CD4-positive, alpha-beta T cell treated with Interleukin-10 for 1 hour (primary cell): ENCODE measurements around the gene CERT1.
"Not testable (repeated sequence)": the region's sequence is repeated elsewhere in the genome, so short reads cannot be mapped to it uniquely, and the experiment has no call there.

Source experiments
- DNase-seq: peaks from one replicate; pipeline ENCODE4 v3.0.0-alpha.2; 2020

Gene CERT1

GRCh38 chr5:75522025-75522424 is 10.6 kb upstream of the CERT1 start:
- DNase-seq: no peak

GRCh38 chr5:75521195-75521594 is 9.8 kb upstream of the CERT1 start:
- no peak for DNase-seq

GRCh38 chr5:75519761-75520160 is 8.3 kb upstream of the CERT1 start:
- DNase-seq: no peak

- no peak for DNase-seq
Observed at GRCh38 chr5:75514323-75514722, 2.9 kb upstream of the CERT1 start.

GRCh38 chr5:75513841-75514240 is 2.4 kb upstream of the CERT1 start:
- DNase-seq: no peak

- no peak for DNase-seq
Observed at GRCh38 chr5:75512383-75513074, 1.1 kb upstream of the CERT1 start.

GRCh38 chr5:75510836-75511434 is 494 bp downstream of the CERT1 start:
- DNase-seq: no peak

GRCh38 chr5:75510417-75510835 is 1.0 kb downstream of the CERT1 start:
- DNase-seq: no peak

GRCh38 chr5:75509956-75510355 is 1.5 kb downstream of the CERT1 start:
- no peak for DNase-seq

- no peak for DNase-seq
Observed at GRCh38 chr5:75509546-75509945, 1.9 kb downstream of the CERT1 start.

- DNase-seq: no peak
Observed at GRCh38 chr5:75507841-75508240, 3.6 kb downstream of the CERT1 start.

GRCh38 chr5:75505112-75505511 is 6.3 kb downstream of the CERT1 start:
- DNase-seq: not testable (repeated sequence)

- not testable (repeated sequence) for DNase-seq
Observed at GRCh38 chr5:75498875-75499274, 12.6 kb downstream of the CERT1 start.

GRCh38 chr5:75498208-75498777 is 13.1 kb downstream of the CERT1 start:
- DNase-seq: no peak

GRCh38 chr5:75496026-75496425 is 15.4 kb downstream of the CERT1 start:
- no peak for DNase-seq

GRCh38 chr5:75491621-75492020 is 19.8 kb downstream of the CERT1 start:
- DNase-seq: no peak

GRCh38 chr5:75489847-75490246 is 21.6 kb downstream of the CERT1 start:
- DNase-seq: not testable (repeated sequence)

GRCh38 chr5:75484605-75485004 is 26.8 kb downstream of the CERT1 start:
- DNase-seq: no peak

- no peak for DNase-seq
Observed at GRCh38 chr5:75482482-75482881, 28.9 kb downstream of the CERT1 start.

- no peak for DNase-seq
Observed at GRCh38 chr5:75481024-75481423, 30.4 kb downstream of the CERT1 start.

GRCh38 chr5:75475364-75475763 is 36.1 kb downstream of the CERT1 start:
- DNase-seq: no peak

GRCh38 chr5:75473463-75473862 is 38.0 kb downstream of the CERT1 start:
- DNase-seq: no peak

- DNase-seq: no peak
Observed at GRCh38 chr5:75472973-75473372, 38.5 kb downstream of the CERT1 start.

- DNase-seq: no peak
Observed at GRCh38 chr5:75471193-75471592, 40.2 kb downstream of the CERT1 start.

GRCh38 chr5:75469017-75469416 is 42.4 kb downstream of the CERT1 start:
- no peak for DNase-seq
